Measurements from ENCODE around the gene CD300LF. TPM values are rescaled to one million over a fixed set of nuclear protein-coding genes. Genes with fewer than 3 reads are reported as not detected.

CD300LF gene
- total and polyA plus RNA-seq, 2 donors (not counting 1 experiment from before 2014, with no cell fraction given) = 0.52 to 1.1 TPM

DNA sequence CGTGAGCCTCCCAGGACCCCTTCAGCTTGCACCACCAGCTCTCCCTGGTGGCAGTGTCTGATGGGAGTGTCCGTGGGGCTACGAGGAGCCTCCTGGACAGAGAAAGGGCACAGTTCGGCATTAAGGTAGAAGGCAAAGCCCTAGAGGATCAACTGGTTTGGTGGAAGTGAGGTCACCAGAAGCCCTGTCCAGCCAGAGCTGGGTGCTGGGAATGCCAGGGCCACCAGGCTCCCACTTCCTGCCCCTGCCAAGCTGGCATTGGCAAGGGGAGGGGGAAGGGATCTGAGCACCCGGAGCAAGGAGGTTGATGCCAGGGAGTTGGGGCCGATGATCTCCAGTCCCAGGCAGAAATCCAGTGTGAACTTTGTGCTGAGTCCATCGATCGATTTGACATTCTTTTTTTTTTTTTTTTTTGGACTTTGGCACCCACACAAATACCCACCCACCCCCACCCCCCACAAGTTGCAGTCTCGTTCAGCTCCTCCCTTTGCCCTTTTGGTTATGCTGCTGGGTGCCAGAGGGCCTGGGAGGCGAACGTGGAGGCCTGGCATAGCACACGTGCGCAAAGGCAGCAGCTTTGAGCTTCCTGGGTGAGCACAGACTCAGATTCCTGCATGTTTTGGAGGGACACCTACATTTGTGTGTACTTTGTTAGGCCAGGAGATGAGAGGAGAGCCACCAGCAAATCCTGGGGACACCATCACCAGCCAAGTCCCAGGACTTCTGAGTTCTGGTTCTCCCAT, 37.8 kb upstream of the CD300LF start:
- peak overlapping the region; percentile 49 to 99 (median 90) for H3K4me3 ChIP-seq (ENCODE audit: control extremely low read depth in 1 of 5, extremely low read depth in 1 of 5, insufficient read depth in 1 of 5, low read depth in 2 of 5, low read length in 4 of 5)

More for the DNA sequence above, 37.8 kb upstream of the CD300LF start:
- TF ChIP-seq, protein P1, sequence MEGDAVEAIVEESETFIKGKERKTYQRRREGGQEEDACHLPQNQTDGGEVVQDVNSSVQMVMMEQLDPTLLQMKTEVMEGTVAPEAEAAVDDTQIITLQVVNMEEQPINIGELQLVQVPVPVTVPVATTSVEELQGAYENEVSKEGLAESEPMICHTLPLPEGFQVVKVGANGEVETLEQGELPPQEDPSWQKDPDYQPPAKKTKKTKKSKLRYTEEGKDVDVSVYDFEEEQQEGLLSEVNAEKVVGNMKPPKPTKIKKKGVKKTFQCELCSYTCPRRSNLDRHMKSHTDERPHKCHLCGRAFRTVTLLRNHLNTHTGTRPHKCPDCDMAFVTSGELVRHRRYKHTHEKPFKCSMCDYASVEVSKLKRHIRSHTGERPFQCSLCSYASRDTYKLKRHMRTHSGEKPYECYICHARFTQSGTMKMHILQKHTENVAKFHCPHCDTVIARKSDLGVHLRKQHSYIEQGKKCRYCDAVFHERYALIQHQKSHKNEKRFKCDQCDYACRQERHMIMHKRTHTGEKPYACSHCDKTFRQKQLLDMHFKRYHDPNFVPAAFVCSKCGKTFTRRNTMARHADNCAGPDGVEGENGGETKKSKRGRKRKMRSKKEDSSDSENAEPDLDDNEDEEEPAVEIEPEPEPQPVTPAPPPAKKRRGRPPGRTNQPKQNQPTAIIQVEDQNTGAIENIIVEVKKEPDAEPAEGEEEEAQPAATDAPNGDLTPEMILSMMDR (IDR thresholded peaks at IDR 0.05) = no peak
- TF ChIP-seq EZH2 (IDR thresholded peaks at IDR 0.05; ENCODE audit: borderline replicate concordance, insufficient read depth, low read depth, low read length, poor library complexity, severe bottlenecking) = no peak
- Mint-ChIP-seq H3K4me1 (peaks cover 63% of the 10 kb centered on the region), H3K9me3 (ENCODE audit: insufficient read depth) (no peaks in the 10 kb centered on the region), H3K4me3 (peak overlapping the region; percentile 91), H3K27me3 (no peaks in the 10 kb centered on the region), H3K27ac (peak overlapping the region; percentile 63)
- no peaks in the 10 kb centered on the region for H3K9me3 ChIP-seq (ENCODE audit: control extremely low read depth in 1 of 3, control insufficient read depth in 2 of 3, insufficient read depth in 1 of 3, low read length in 2 of 3)
- WGBS (ENCODE audit: insufficient coverage) = 44% methylated on average over 7 of the region's 13 CpGs
- no peak for ATAC-seq (ENCODE audit: low read depth)
- peak overlapping the region; percentile 98 for H3K9ac ChIP-seq (ENCODE audit: low read length)
- intact Hi-C loops (cut with micrococcal nuclease) = no loop called here
- peaks cover 40 to 56% of the 10 kb centered on the region in 2 donors for H3K4me1 ChIP-seq (ENCODE audit: control insufficient read depth in 2 of 2, insufficient read depth in 2 of 2, low read length in 2 of 2)
- POLR2A ChIA-PET = interaction anchor here (0.7 to 2.6 kb wide), 7 partner anchors 8 to 123 kb away, joined by 3 to 27 read pairs (median 8); partner anchors contain the start of genes FDXR, NAT9 and RAB37
- H2AFZ ChIP-seq (ENCODE audit: insufficient read depth, low read depth, low read length, poor library complexity, severe bottlenecking) = no peak overlapping the region
- H3K36me3 ChIP-seq (replicated peaks in 1 of 2; ENCODE audit: control extremely low read depth in 1 of 2, control insufficient read depth in 1 of 2, extremely low read depth in 1 of 2, insufficient read depth in 2 of 2, low read length in 1 of 2) = peaks cover 0 to 7% of the 10 kb centered on the region in 2 experiments
- H4K20me1 ChIP-seq (ENCODE audit: control insufficient read depth, insufficient read depth, low read length, poor library complexity, severe bottlenecking) = peaks cover 64% of the 10 kb centered on the region
- no peaks in the 10 kb centered on the region for H3K27me3 ChIP-seq (replicated peaks in 1 of 4; ENCODE audit: control extremely low read depth in 1 of 4, control insufficient read depth in 3 of 4, insufficient read depth in 4 of 4, low read length in 3 of 4)
- CTCF ChIA-PET = interaction anchor here (1.1 to 7.7 kb wide), 14 partner anchors 8 to 115 kb away, joined by 3 to 57 read pairs (median 6); partner anchors contain the start of gene RAB37
- peak overlapping the region; percentile 99 for H3K4me2 ChIP-seq (replicated peaks; ENCODE audit: low read depth, low read length, poor library complexity, severe bottlenecking)
- H3K27ac ChIP-seq (ENCODE audit: low read length in 2 of 2) = no peak overlapping the region
- peaks cover 77% of the 10 kb centered on the region for H3K79me2 ChIP-seq (ENCODE audit: control insufficient read depth, insufficient read depth, low read length)
- no peak for DNase-seq

Data from B cell (primary cell).